HG03439 (cell line): Measurements from ENCODE around the gene MINDY4B.
A peak's percentile ranks its signal among the peaks of the same experiment; 100 is the strongest.
"Not testable (repeated sequence)": the region's sequence is repeated elsewhere in the genome, so short reads cannot be mapped to it uniquely, and the experiment has no call there.

Experiments
- ATAC-seq: cut with Tn5 transposase; IDR thresholded peaks from one replicate; pipeline ENCODE4 v1.9.1; 2021; ENCODE audit warnings: mild to moderate bottlenecking, moderate library complexity; ENCODE audit not compliant: unreplicated experiment

The MINDY4B gene

DNA sequence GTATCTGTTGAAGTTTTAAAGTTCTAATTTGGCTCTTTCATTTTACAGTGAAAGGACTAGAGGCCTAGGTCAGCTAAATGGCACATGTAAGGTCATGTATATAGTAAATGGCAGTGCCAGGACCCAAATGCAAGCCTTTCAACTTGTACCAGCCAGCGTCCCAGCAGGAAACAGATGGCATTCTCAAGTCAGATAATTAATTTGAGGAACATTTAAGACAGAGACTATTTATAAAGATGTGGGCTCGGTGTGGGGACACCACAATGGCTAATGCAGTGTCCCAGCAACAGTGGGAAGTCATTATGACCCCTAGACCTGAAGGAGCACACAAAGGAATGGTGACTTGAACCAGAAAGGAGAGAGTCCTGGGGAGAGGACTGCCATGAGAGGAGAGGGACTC is 6.1 kb downstream of the MINDY4B start:
- ATAC-seq = no peak

DNA sequence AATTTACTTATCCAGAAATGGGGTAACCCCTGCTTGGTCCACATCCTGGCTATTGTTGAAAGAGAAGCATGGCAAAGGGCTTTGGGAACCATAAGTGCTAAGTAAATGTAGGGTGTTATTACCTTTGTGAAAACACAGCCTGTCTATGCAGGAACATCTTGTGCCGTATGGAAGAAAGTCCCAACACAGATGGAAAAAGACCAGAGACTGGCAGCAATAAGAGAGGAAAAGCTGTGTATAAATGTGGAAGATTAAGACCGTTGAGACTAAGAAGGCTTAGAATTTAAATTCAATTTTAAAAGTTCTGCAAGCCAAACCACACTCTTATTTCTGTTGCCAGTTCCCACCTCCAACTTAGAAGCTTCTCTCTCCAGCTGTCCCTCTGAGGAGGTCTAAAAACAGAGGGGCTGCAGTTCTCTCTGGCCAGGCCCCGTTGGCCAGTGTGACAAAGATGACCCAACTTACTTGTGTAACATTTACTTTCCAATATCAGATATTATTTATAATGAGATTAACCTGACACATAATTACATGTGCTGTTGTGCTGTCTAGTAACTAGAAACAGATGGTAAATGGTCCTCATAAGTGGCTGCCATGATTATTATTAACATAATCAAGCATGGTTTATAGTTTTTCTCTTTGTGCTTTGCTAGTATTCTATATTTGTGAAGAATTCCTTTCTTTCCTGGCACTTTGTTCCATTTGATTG is 7.0 kb downstream of the MINDY4B start:
- no peak for ATAC-seq

DNA sequence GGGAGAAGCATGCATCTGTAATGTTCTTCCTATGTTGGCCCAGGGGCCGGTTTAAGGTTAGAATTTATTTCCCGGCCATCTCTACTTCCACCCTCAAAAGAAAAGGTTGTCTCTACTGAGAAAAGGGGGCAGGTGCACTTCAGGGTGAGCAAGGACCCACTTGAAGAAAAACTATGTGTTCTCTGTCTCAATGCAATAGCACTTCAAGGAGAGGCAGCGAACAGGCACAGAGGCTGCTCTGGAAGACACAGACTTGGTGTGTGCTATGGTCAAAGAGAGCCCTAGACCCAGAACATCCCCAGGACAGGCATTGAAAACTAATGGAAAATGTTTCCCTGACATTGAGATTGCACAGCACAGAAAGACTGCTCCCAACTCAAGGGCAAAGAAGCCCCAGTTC is 7.6 kb downstream of the MINDY4B start:
- no peak for ATAC-seq

DNA sequence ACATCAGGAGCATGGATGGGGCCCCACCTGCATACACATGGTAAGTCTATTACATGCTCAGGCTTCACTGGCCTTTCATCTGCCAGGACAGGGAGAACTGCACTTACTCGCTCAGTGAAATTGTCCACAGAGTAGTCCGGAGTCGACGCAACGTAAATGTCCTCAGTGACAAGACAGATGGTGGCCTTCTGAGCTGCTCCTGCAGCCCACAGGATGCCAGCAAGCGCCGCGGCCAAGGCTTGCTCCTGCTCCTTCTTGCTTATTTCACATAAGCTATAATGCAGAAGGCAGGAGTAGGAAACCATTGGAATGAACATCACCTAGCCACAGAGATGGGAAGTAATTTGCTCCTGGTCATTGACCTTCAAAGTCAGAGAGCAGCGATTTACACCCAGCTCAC is 14.4 kb downstream of the MINDY4B start:
- ATAC-seq = no peak

DNA sequence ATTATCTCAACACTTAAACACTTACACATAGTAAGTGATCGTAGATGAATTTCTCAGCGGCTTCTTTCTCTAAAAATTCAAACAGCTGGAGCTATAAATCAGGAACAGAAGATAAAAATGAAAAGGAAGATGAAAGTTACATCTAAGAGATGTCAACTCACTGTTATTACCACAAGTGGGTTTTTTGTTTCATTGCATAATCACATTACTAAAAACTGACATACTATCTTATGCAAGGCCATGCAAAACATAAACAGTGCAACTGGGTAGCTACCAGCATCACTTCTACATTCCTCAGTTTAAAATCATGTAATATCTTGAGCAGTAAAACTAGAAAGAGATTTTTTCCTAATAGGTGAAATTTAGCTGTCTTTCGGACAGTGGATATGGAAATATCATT is 14.9 kb downstream of the MINDY4B start:
- ATAC-seq = no peak

DNA sequence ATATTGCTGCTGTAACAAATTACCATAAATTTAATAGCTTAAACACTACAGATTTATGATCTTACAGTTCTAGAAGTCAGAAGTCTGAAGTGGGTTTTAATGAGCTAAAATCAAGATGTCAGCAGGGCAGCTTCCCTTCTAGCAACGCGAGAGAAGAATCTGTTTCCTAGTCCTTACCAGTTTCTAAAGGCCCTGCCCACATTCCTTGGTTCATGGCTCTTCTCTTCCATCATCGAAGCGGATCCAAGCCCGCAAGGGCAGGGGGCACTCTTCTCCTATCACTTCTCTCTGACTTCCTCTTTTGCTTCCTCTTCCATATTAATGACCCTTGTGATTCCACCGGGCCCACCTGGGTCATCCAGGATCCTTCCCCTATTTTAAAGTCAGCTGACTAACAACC is 16.1 kb downstream of the MINDY4B start:
- ATAC-seq = no peak

DNA sequence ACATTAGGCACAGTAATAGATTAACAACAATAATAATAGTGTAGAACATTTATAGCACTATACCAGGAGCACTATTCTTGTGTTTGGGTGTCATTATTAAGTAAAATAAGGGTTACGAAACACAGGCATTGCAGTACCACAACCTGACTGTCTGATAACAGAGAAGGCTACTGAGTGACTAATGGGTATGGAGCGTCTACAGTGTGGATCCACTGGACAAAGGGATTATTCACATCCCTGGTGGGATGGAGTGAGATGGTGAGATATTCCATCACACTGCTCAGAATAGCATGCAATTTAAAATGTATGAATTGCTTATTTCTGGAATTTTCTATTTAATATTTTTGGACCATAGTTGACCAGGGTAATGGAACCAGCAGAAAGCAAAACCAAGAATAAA is 18.2 kb downstream of the MINDY4B start:
- ATAC-seq = no peak

DNA sequence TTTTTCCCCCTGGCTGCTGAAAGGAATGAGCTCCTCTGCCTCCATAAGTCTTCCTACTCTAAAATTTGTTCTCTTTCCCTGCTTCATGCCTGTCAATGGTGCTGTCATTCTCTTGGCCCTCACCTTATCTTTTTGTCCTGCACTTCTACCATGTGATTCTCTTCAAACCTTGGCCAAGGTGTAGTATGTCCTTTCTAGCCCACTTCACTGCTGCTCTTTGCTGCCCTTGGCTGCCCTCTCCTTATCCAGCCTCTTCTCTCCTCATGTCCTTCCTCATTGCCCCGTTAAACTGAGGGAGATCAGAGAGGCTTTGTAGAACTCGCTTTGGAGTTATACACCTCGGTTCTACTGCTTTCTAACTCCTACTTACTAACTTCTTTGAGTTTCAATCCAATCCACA is 19.7 kb downstream of the MINDY4B start:
- ATAC-seq = no peak

DNA sequence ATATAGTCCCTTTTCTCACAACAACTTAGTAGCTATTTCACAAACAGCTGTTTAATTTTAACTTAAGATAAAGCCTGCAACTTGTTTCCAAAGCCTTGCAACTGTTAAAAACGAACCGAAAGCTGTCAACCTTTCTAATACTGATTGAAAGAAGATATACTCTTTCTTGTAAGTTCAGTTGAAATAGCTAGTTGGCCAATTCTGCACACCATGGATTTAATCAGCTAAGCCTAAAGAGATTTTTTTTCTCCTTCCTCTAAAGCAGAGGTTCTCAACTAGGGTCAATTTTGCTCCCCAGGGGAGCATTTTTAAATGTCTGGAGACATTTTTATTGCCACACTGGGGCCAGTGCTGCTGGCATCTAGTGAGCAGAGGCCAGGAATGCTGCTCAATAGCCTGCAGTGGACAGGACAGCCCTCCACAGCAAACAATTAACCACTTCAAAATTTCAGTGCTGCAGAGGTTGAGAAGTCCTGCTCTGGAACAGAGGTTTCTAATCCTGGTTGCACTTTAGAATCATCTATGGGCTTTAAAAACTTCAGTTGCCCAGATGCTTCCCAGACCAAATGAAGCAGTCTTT is 26.2 kb downstream of the MINDY4B start:
- ATAC-seq = no peak

DNA sequence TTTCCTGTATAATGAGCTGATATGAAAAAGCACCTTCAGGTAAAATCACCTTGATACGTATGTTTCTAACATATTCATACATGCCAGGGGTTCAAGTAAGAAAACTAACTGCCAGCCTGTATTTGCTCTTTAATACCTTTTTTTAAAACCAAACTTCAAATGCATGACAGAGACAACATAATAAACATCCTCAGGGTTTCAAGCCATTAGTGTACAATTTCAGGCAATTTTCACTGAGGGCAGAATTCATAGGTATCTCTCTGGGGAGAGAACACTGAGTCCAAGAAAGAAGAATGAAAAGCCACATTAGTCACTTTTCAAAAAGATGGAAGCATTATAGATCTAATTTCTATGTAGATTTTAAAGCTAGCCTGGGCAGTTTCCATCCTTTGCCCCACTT is 26.9 kb downstream of the MINDY4B start:
- ATAC-seq = no peak

DNA sequence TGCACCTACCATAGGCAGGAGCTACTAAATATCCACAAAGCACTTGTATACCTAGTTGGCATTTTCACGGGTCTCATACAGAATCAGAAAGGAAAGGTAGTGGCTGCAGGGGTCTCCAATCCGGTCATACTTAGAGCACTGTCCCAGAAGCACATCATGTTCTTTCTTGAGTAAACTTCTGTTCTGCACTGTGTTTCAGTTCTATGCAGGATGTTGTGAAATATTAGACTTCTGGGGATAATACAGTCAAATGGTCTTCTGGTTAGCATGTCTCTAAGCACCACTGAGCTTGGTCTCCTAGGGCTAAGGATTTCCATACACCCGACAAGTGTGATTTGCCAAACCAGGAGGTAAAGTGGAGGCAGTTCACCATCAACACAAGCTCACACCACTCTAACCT is 27.9 kb downstream of the MINDY4B start:
- ATAC-seq = no peak

DNA sequence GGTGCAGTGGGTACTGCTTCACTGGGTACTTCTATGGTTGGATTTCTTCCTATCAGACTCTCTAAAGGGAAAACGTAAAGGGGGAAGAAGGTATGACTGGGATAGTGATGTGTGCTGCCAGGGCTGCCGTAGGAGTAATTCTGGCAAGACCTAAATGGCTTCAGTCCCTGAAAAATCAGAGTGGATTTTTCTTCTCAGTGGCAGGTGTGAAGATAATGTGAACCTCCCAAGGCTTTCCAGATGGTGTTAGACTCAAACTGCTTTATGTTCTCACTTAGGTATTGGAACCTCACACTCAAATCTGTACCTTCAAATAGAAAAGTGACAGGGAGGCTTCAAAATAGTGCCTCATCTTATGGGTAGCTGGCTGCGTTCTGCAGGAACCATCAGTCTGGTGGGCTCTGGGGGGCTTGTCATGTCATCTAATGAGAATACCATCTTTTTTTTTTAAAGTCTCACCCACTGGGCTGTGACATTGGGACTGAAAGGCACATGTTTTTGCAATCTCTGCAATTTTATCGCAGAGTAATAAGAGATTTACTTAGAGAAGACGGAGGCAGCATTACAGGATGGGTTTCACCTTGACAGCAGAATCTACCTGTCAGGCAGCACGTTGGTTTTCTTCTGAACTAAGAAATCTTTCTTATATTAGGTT is 28.5 kb downstream of the MINDY4B start:
- no peak for ATAC-seq

DNA sequence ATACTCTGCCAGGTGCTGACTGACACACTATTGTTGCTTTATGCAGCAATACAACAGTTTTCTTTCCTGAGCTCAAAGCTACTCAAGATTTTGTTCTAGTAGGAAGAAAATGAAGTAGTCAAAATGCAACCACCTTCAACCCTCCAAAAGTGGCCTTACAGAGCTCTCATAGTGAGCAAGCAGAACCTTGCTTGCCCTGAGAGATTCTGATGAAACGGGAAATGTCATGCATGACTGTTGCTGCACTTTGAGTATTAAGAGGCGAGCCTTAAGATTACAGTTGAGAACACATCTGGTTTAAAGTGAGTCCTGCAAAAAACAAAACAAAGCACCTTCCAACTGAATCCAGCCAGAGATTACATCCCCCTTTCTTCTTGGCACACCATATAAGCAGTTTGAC is 29.7 kb downstream of the MINDY4B start:
- peak; percentile 77 for ATAC-seq

DNA sequence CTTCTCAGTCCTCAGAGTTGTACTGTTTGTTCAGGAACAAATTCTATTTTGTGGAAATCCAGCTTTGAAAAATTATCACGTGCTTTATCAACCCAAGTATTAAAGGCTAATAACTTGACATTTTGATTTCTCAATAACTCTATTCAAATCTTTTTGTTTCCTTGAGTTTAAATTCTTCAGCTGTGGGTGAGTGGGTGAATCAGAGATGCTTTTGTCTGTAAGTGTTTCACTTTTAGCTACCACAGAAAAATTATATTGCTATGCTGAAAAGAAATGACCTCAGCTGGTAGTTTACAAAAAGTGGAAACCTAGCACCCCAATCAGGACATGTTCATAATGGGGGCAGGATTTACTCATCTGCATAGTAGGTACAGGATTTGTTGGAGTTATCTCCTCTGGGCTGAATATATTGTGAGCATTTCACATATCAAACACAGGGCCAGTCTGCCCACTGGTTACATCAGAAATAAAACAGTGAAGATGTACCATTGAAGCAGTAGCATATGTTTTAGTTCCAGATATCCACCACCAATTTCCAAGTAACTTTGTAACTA is 30.5 kb downstream of the MINDY4B start:
- no peak for ATAC-seq

DNA sequence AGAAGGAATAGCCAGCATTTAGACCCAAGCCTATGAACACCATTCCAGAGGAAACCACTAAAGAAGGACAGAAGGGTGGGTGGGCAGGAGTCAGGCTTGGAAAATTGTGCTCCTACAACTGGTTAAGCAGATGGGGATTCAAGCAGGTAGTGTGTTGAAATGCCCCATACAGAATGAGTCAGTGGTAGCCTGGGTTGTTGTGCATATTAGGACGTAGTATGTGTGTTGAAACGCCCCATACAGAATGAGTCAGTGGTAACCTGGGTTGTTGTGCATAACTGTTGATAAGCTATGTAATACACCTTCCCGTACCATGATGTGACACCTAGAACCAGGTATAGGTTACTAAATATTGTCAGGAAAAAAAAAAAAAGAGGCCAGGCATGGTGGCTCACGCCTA is 34.0 kb downstream of the MINDY4B start:
- no peak for ATAC-seq

DNA sequence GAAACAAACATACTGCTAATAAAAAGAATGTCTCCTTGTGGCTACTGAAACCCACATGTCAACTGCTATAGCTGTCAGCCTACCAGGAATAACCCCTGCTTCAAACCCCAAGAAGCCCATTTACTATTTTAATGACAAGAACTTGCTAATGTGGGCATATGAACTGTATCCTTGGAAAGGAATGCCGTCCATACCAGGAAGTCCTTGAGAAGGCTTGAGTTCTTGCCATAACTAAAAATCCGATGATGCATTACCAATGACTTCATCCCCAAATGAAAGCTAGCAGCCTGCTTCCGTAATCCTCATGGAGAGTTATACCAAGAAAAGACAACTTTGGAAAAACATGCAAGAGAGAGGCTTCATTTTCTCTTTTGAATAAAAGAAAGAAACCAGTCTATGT is 34.8 kb downstream of the MINDY4B start:
- no peak for ATAC-seq

DNA sequence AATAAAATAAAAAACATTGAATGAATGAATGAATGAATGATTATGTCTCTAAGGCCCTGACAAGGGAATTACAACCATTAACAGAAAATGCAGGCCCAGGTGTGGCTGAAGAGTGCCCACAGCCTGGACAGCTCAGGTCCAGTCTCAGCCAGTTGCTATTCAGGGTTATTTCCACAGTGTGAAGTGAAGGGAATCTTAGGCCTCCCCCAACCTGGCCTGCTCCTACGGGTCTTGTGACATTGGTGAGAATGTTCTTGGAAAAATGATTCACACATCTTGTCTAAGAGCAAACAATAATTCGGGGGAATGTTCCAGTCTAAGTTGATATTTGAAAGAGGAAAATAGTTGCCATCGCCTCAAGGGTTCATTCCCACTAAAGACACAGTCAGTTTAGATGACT is 37.0 kb downstream of the MINDY4B start:
- no peak for ATAC-seq

DNA sequence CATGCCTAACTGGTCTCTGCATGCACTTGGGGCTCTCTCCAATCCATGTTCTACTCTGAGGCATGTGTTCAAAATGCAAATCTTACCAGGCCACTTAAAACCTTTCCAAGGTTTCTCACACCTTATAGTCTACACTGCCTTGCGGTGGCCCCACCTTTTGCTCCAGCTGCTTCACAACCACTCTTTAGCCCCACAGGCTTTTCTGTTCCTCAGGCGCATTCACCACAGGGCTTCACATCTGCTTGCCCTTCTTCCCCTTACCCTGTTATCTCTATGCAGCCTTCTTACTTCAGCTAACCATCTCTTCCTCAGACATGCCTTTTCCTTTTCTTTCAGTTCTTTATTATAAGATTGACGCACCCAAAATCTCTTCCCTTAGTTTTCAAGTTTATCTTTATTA is 37.8 kb downstream of the MINDY4B start:
- ATAC-seq = no peak

DNA sequence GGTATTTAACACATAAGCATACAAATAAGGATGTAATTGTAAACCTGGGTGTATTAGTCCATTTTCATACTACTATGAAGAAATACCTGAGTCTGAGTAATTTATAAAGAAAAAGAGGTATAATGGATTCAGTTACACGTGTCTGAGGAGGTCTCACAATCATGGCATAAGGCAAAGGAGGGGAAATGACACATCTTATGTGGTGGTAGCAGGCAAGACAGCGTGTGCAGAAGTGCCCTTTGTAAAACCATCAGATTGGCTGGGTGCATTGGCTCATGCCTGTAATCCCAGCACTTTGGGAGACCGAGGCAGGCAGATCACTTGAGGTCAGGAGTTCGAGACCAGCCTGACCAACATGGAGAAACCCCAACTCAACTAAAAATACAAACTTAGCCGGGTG is 41.3 kb downstream of the MINDY4B start:
- not testable (repeated sequence) for ATAC-seq

DNA sequence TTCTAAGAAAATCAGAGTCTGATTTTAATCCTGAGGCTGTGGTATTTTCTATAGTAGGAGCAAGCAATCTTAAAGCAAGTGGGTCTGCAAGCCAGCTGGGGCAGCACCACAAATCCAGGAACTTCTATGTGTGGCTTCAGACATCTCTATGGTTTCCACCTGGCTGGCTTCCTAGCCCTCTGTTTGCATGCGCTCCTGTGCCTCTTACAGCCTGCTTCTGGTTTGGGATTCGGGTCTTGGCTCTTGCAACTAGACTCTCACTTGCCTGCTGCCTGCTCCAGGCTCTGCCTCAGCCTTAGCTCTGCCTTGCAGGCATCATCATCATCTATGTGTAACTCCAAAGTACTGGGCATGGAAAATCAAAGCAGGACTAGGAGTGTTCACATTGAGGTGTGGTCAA is 43.4 kb downstream of the MINDY4B start:
- no peak for ATAC-seq

DNA sequence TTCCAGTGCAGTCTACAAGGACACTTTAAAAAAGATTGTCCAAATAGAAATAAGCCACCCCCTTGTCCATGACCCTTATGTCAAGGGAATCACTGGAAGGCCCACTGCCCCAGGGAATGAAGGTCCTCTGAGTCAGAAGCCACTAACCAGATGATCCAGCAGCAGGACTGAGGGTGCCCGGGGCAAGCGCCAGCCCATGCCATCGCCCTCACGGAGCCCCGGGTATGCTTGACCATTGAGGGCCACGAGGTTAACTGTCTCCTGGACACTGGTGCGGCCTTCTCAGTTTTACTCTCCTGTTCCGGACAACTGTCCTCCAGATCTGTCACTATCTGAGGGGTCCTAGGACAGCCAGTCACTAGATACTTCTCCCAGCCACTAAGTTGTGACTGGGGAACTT is 47.3 kb downstream of the MINDY4B start:
- not testable (repeated sequence) for ATAC-seq

DNA sequence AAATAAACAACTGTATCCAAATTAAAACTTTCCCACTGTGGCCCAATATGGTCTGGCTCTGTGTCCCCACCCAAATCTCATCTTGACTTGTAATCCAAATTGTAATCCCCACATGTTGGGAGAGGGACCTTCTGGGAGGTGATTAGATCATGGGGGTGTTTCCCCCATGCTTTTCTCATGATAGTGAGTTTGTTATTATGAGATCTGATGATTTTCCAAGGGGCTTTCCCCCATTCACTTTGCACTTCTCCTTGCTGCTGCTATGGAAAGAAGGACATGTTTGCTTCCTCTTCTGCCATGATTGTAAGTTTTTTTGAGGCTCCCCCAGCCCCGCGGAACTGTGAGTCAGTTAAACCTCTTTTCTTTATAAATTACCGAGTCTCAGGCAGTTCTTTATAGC is 55.0 kb downstream of the MINDY4B start:
- no peak for ATAC-seq
